PC-3 (cell line): ENCODE data around the gene GRIA4. TPM values are rescaled to one million over a fixed set of nuclear protein-coding genes. Genes with fewer than 3 reads are reported as not detected.

Experiments
- ATAC-seq: fragments of 200-7000 bp; cut with Tn5 transposase; 2 replicates; pipeline ENCODE4 v1.9.1; 2020; ENCODE audit warnings: mild to moderate bottlenecking, moderate library complexity
- BruUV-seq: library from RNA; stranded (reverse); fragments of 400-500 nt; replicated peaks from 2 replicates; lab custom pipeline; 2021; lab: Mats Ljungman, UMichigan
- CTCF ChIA-PET: fragments of 300-600 bp; sonication (Branson Sonifier 250); formaldehyde crosslinking; loops from one replicate; lab custom pipeline; 2022; ENCODE audit warnings: antibody characterized with exemption; lab: Charles Lee
- POLR2A ChIA-PET: fragments of 300-600 bp; sonication (Branson Sonifier 250); formaldehyde crosslinking; loops from one replicate; lab custom pipeline; 2022; ENCODE audit warnings: antibody characterized with exemption; ENCODE audit not compliant: unreplicated experiment; lab: Charles Lee
- DNase-seq: peaks from one replicate; pipeline ENCODE4 v3.0.0-alpha.2; 2015
- H2AFZ ChIP-seq: fragments of 300-600 bp; sonication (generic); 2 replicates; pipeline ENCODE4 v1.6.0; 2016; ENCODE audit warnings: antibody characterized with exemption, low read length
- H3F3A ChIP-seq: fragments of 300-600 bp; sonication (generic); one replicate; pipeline ENCODE4 v1.6.0; 2017; ENCODE audit warnings: antibody characterized with exemption, low read length, control low read depth, mild to moderate bottlenecking; ENCODE audit not compliant: unreplicated experiment
- H3K27ac ChIP-seq: fragments of 300-600 bp; sonication (generic); 2 replicates; pipeline ENCODE4 v1.5.1; 2016; ENCODE audit warnings: mild to moderate bottlenecking, low read length
- H3K27me3 ChIP-seq: fragments of 300-600 bp; sonication (generic); 2 replicates; pipeline ENCODE4 v1.6.1; 2016; ENCODE audit warnings: low read length, mixed read lengths
- H3K36me3 ChIP-seq: fragments of 300-600 bp; sonication (generic); 2 replicates; pipeline ENCODE4 v1.6.1; 2016; ENCODE audit warnings: low read depth, mixed run types, low read length, mixed read lengths
- H3K4me1 ChIP-seq: fragments of 300-600 bp; sonication (generic); 2 replicates; pipeline ENCODE4 v1.5.1; 2016; ENCODE audit warnings: low read length; ENCODE audit not compliant: insufficient read depth
- H3K4me2 ChIP-seq: fragments of 300-600 bp; sonication (generic); 2 replicates; pipeline ENCODE4 v1.6.0; 2016; ENCODE audit warnings: low read length
- H3K4me3 ChIP-seq: fragments of 300-600 bp; sonication (generic); 2 replicates; pipeline ENCODE4 v1.5.1; 2016; ENCODE audit warnings: mild to moderate bottlenecking, low read length, mixed read lengths
- H3K79me2 ChIP-seq: fragments of 300-600 bp; sonication (generic); 2 replicates; pipeline ENCODE4 v1.6.1; 2017; ENCODE audit warnings: low read length, mixed read lengths
- H3K9ac ChIP-seq: fragments of 300-600 bp; sonication (generic); 2 replicates; pipeline ENCODE4 v1.6.0; 2016; ENCODE audit warnings: mild to moderate bottlenecking, low read length
- H3K9me2 ChIP-seq: fragments of 300-600 bp; sonication (generic); replicated peaks from 2 replicates; pipeline ENCODE4 v1.6.1; 2016; ENCODE audit warnings: mixed run types, low read length, mixed read lengths
- H3K9me3 ChIP-seq: fragments of 300-600 bp; sonication (generic); 2 replicates; pipeline ENCODE4 v1.6.1; 2016; ENCODE audit warnings: low read length, mixed read lengths
- H4K20me1 ChIP-seq: fragments of 300-600 bp; sonication (generic); 2 replicates; pipeline ENCODE4 v1.6.1; 2016; ENCODE audit warnings: low read length, mixed read lengths
- CTCF ChIP-seq: fragments of 300-600 bp; sonication (generic); conservative IDR thresholded peaks from 2 replicates; pipeline ENCODE4 v1.5.1; 2017; ENCODE audit warnings: antibody characterized with exemption, low read depth, mild to moderate bottlenecking, low read length
- EZH2 ChIP-seq: fragments of 300-600 bp; sonication (generic); IDR thresholded peaks from one replicate; pipeline ENCODE4 v1.6.1; 2017; ENCODE audit warnings: antibody characterized with exemption, mild to moderate bottlenecking, low read length; ENCODE audit not compliant: unreplicated experiment
- EZH2phosphoT487 ChIP-seq: fragments of 300-600 bp; sonication (generic); IDR thresholded peaks from 2 replicates; pipeline ENCODE4 v1.6.1; 2018; ENCODE audit warnings: mild to moderate bottlenecking, antibody characterized with exemption, low read length, borderline replicate concordance
- intact Hi-C: fragments of 100-400 bp; cut with micrococcal nuclease; formaldehyde crosslinking; loops from 2 replicates; pipeline ENCODE4 v1.9.0; 2023
- total RNA-seq: library from RNA; depleted of rRNA; stranded (reverse); fragments of >200 nt; gene quantifications from 2 replicates; pipeline ENCODE4 v1.2.3, GENCODE V29; 2014

GRIA4 gene
- total RNA-seq, 1 experiment from 2014 or later: not detected

GRCh38 chr11:105723269-105723668, 113.4 kb downstream of the GRIA4 start:
- Histone ChIP-seq H3K4me1 (peaks cover 16% of the 10 kb centered on the region), H3K9ac (no peak overlapping the region), H3K79me2 (no peaks in the 10 kb centered on the region), H3K4me2 (no peak overlapping the region), H3K9me3 (no peaks in the 10 kb centered on the region), H3K9me2 (no peaks in the 10 kb centered on the region), H3K27ac (no peak overlapping the region), H3K27me3 (no peaks in the 10 kb centered on the region), H3K36me3 (no peaks in the 10 kb centered on the region), H2AFZ (no peak overlapping the region), H4K20me1 (no peaks in the 10 kb centered on the region), H3K4me3 (no peak overlapping the region), H3F3A (no peaks in the 10 kb centered on the region)
- POLR2A ChIA-PET: no interaction called here
- DNase-seq (no peak), ATAC-seq (no peak)
- intact Hi-C loops: no loop called here
- CTCF ChIA-PET: no interaction called here
- no peak for TF ChIP-seq EZH2
- BruUV-seq: no TSS peak

GRCh38 chr11:105732611-105733010, 122.7 kb downstream of the GRIA4 start:
- H3K36me3 ChIP-seq: no peaks in the 10 kb centered on the region
- CTCF ChIA-PET: no interaction called here
- H3K4me2 ChIP-seq: no peak overlapping the region
- H4K20me1 ChIP-seq: no peaks in the 10 kb centered on the region
- ATAC-seq (no peak), DNase-seq (no peak)
- H3K4me3 ChIP-seq: no peak overlapping the region
- no TSS peak for BruUV-seq
- no peaks in the 10 kb centered on the region for H3K27me3 ChIP-seq
- no peaks in the 10 kb centered on the region for H3F3A ChIP-seq
- H3K9me3 ChIP-seq: no peaks in the 10 kb centered on the region
- intact Hi-C loops: no loop called here
- no peaks in the 10 kb centered on the region for H3K9me2 ChIP-seq
- H3K9ac ChIP-seq: no peak overlapping the region
- no peaks in the 10 kb centered on the region for H3K79me2 ChIP-seq
- TF ChIP-seq CTCF (no peak), EZH2 (no peak), EZH2phosphoT487 (no peak)
- POLR2A ChIA-PET: no interaction called here
- H3K27ac ChIP-seq: no peak overlapping the region
- no peaks in the 10 kb centered on the region for H3K4me1 ChIP-seq
- no peak overlapping the region for H2AFZ ChIP-seq

GRCh38 chr11:105734426-105734825, 124.6 kb downstream of the GRIA4 start:
- Histone ChIP-seq H4K20me1 (no peaks in the 10 kb centered on the region), H3K4me1 (no peaks in the 10 kb centered on the region), H3K79me2 (no peaks in the 10 kb centered on the region), H2AFZ (no peak overlapping the region), H3K27me3 (no peaks in the 10 kb centered on the region), H3F3A (no peaks in the 10 kb centered on the region), H3K27ac (no peak overlapping the region), H3K9me3 (no peaks in the 10 kb centered on the region), H3K9me2 (no peaks in the 10 kb centered on the region), H3K4me3 (no peak overlapping the region), H3K36me3 (no peaks in the 10 kb centered on the region), H3K4me2 (no peak overlapping the region), H3K9ac (no peak overlapping the region)
- POLR2A ChIA-PET: no interaction called here
- BruUV-seq: no TSS peak
- DNase-seq (no peak), ATAC-seq (0 out of 2 replicates have a peak, but pooled peaks have one; percentile 38)
- TF ChIP-seq CTCF (no peak), EZH2phosphoT487 (no peak), EZH2 (no peak)
- CTCF ChIA-PET: no interaction called here
- intact Hi-C loops: no loop called here
